Measurements from ENCODE around the gene AIG1.
A peak's percentile ranks its signal among the peaks of the same experiment; 100 is the strongest.
"Not testable (repeated sequence)": the region's sequence is repeated elsewhere in the genome, so short reads cannot be mapped to it uniquely, and the experiment has no call there.

AIG1 gene, protein sequence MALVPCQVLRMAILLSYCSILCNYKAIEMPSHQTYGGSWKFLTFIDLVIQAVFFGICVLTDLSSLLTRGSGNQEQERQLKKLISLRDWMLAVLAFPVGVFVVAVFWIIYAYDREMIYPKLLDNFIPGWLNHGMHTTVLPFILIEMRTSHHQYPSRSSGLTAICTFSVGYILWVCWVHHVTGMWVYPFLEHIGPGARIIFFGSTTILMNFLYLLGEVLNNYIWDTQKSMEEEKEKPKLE

GRCh38 chr6:143060806-143061596 lies at the start of gene AIG1:
TSS of gene AIG1 (plus strand) at chr6:143060889. CDS start at chr6:143060926, 37 bp downstream.
- DNase-seq, result no peak

DNA sequence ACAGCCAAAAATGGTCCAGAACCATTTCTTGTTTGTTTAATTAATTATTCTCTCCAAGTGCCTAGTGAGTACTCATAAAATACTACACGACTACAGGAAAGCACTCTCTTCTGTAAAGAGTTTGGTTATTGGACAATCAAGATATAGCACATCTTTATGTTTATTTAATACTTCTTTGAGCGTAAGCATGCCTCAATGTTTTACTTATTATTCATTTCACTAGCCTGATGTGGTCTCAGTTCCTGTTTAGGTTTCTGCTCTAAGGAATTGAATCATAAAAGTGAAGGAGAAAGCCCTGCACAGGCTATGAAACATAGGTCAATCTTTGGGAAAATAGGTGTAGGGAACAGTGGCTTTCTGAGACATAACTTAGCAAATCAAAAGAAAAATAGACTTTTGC lies 45.9 kb upstream of the AIG1 start:
- no peak for DNase-seq

DNA sequence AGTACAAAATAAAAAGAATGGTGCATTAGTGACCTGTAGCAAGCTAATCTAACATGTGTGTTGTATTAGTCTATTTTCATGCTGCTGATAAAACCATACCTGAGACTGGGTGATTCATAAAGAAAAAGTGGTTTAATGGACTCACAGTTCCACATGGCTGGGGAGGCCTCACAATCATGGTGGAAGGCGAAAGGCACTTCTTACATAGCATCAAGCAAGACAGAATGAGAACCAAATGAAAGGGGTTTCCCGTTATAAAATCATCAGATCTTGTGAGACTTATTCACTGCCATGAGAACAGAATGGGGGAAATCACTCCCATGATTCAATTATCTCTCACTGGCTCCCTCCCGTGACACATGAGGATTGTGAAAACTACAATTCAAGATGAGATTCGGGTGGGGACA lies 45.4 kb upstream of the AIG1 start:
- DNase-seq, result peak; percentile 5

DNA sequence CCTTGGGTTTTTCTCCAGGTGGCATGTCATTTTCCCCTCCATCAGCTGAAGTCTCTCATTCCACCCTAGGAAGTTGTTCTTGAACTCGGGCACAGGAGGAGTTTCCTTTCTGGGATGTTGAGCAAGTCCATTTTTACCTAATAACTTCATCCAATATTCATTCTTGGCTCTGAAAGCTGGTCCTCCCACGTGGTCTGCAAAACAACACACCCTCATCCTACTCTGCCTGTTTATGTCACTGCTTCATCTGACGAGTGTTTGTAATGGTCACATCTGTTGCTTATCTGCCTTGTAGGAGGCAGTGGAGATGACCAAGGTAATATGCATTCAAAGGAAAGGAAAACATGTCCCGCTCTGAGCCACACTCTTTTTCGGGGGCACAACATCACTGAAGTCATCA lies 41.7 kb upstream of the AIG1 start:
- no peak for DNase-seq

DNA sequence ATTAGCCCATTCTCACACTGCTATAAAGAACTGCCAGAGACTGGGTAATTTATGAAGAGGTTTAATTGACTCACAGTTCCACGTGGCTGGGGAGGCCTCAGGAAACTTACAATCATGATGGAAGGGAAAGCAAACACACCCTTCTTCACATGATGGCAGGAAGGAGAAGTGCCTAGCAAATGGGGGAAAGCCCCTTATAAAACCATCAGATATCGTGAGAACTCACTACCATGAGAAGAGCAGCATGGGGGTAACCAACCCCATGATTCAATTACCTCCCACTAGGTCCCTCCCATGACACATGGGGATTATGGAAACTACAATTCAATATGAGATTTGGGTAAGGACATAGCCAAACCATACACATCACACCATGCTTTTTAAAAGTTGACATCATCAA lies 39.8 kb upstream of the AIG1 start:
- not testable (repeated sequence) for DNase-seq

- DNase-seq, result no peak
Measured at GRCh38 chr6:143021543-143021942, 39.1 kb upstream of the AIG1 start.

DNA sequence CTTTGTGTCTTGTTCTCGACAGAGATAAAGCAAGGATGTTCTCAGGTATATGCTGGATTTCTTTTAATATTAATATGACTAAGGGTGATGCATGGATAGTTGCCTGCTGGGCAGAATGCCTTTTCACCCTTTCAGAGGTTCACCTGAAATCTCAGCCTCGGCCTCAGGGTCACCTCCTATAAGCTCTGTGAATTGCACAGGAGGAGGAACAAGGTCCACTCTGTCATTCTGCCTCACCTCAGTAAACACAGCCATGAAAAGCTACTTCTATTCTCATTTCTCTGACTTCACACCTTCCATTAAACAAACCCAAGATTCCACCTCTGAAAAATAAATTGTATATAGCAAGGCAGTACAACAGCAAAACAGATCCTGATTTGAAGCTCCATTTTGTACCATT lies 38.1 kb upstream of the AIG1 start:
- no peak for DNase-seq

- no peak for DNase-seq
Measured at GRCh38 chr6:143023695-143024094, 37.0 kb upstream of the AIG1 start.

GRCh38 chr6:143024977-143025376 lies 35.7 kb upstream of the AIG1 start:
- no peak for DNase-seq

GRCh38 chr6:143026696-143027449 lies 33.8 kb upstream of the AIG1 start:
- DNase-seq, result peak; percentile 36

DNA sequence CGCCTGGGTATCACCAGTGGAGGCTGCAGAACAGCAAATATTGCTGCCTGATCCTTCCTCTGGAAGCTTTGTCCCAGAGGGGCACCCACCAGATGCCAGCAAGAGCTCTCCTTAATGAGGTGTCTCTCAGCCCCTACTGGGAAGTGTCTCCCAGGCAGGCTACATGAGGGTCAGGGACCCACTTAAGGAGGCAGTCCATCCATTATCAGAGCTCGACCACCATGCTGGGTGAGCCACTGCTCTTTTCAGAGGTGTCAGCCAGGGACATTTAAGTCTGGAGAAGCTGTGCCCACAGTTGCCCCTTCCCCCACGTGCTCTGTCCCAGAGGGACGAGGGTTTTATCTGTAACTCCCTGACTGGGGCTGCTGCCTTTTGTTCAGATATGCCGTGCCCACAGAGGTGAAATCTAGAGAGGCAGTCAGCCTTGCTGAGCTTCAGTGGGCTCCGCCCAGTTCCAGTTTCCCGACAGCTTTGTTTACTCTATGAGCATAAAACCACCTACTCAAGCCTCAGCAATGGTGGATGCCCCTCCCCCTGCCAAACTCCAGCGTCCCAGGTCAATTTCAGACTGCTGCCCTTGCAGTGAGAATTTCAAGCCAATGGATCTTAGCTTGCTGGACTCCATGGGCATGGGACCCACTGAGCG lies 25.9 kb upstream of the AIG1 start:
- DNase-seq, result no peak

- DNase-seq, result no peak
Measured at GRCh38 chr6:143037470-143037869, 23.2 kb upstream of the AIG1 start.

DNA sequence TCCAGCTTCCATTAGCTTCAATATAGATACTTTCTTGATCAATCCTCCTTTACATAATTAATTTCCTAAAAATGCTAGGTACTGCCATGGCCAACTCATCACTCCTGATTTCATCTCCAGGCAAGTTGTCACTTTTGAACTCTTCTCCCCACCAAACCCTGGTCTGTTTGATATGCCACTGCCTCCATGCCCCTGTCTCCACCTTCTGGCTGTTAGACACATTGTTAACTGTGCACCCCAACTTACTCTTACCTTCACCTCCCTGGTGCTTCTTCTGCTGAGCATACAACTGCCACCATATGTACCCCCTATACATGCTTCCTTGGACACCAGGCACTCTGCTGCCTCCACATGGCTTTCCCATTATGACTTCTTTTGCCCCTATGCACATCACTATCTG lies 21.9 kb upstream of the AIG1 start:
- no peak for DNase-seq

- DNase-seq, result no peak
Measured at GRCh38 chr6:143039548-143039947, 21.1 kb upstream of the AIG1 start.

- no peak for DNase-seq
Measured at GRCh38 chr6:143040018-143040417, 20.7 kb upstream of the AIG1 start.

DNA sequence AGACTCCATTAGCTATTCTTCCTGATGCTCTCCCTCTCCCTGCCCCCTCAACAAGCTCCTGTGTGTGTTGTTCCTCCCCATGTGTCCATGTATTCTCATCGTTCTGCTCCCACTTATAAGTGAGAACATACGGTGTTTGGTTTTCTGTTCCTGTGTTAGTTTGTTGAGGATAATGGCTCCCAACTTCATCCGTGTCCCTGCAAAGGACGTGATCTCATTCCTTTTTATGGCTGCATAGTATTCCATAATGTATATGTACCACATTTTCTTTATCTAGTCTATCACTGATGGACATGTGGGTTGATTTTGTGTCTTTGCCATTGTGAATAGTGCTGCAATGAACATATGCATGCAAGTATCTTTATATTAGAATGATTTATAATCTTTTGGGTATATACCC lies 16.3 kb upstream of the AIG1 start:
- not testable (repeated sequence) for DNase-seq

DNA sequence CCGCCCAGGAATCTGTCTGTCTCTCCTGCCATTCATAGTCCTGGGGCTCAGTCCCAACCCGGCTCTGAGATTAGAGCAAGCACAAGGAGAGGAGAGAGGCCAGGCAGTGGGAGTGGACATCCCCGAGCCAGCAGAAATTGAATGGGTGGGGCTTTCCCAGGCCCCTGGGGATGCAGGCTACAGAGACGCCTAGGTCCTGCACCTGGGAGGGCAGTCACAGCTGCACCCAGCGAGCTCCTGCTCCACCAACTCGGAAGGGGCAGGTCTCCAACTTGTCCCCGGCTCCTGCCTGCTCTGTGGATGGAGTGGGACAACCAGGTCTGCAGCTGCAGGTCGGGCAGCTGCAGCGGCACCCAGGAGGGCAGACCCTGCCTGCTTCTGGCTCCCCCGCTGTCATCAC lies 11.1 kb upstream of the AIG1 start:
- no peak for DNase-seq

GRCh38 chr6:143050509-143050908 lies 10.2 kb upstream of the AIG1 start:
- DNase-seq, result no peak

GRCh38 chr6:143052282-143052681 lies 8.4 kb upstream of the AIG1 start:
- no peak for DNase-seq

- no peak for DNase-seq
Measured at GRCh38 chr6:143053856-143054255, 6.8 kb upstream of the AIG1 start.

- no peak for DNase-seq
Measured at GRCh38 chr6:143054329-143054728, 6.4 kb upstream of the AIG1 start.

GRCh38 chr6:143055213-143055612 lies 5.5 kb upstream of the AIG1 start:
- no peak for DNase-seq

- DNase-seq, result no peak
Measured at GRCh38 chr6:143055891-143056290, 4.8 kb upstream of the AIG1 start.
